SIG-M5 (cell line): ENCODE measurements around the gene SERPINA4.

Experiments
- DNase-seq: peaks from one replicate; lab custom pipeline; 2025; lab: John Stamatoyannopoulos, UW

Gene SERPINA4, protein sequence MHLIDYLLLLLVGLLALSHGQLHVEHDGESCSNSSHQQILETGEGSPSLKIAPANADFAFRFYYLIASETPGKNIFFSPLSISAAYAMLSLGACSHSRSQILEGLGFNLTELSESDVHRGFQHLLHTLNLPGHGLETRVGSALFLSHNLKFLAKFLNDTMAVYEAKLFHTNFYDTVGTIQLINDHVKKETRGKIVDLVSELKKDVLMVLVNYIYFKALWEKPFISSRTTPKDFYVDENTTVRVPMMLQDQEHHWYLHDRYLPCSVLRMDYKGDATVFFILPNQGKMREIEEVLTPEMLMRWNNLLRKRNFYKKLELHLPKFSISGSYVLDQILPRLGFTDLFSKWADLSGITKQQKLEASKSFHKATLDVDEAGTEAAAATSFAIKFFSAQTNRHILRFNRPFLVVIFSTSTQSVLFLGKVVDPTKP

DNA sequence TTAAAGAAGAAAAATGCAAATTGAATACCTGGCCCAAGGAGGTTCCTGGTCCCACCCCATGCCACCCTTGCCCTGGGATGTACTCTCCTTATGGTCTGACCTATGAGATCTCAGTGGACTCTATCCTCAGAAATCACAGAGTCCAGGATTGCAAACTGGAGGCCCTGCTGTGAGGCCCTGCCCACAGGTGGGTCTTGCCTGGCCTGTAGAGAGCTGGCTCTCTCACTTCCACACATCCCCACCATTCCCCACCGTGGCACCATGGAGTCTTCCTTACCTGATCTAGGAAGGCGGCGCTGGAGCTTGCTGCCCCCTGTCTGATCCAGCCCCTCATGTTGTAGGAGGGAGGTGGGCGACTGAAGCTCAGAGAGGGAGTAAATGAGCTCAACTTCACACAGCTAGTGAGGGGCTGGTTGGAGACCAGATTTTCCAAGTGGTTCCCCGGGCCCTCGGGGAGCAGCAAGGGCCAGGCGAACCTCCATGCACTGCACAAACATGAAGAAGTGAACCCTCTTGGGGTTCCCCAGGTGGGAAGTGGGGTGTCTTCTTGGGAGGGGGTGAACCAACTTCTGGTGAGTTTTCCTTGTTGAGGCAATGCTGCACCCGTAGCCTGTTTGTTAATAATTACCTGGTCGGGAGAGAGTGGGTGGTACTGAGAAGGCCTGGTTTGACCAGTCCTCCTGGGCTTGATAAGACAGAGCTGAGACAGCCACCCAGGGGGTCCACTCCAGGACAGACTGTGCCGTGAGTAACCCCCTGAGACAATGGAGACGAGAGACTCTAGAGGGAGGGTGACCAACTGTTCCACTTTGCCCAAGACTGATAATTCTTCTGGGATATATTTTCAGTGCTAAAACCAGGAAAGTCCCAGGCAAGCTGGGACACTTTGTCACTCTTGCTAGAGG lies at the start of gene SERPINA4:
Gene SERPINA4, plus strand, starts transcription at position 692 of the 905 bp plus-strand sequence. CDS start 2,041 bp downstream, outside the sequence.
- no peak for DNase-seq

DNA sequence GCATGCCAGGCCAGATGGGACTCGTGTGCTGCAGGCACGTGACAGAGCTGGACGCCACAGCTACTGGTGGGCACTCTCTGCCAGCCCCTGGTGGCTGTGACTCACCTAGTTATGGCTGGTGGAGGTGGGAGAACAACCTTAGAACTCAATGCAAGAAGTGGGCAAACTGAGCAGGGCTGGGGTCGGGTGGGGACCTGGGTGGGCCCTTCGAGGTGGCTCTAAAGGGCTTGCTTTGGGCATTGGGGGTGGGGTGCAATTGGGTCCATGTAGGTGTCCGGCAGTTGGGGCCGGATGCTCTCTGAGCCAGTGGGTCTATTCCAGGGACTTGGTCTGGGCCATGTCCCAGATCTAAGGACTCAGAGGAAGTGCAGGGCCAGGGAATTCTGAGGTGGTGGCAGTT lies 46.9 kb upstream of the SERPINA4 start:
- DNase-seq = no peak

DNA sequence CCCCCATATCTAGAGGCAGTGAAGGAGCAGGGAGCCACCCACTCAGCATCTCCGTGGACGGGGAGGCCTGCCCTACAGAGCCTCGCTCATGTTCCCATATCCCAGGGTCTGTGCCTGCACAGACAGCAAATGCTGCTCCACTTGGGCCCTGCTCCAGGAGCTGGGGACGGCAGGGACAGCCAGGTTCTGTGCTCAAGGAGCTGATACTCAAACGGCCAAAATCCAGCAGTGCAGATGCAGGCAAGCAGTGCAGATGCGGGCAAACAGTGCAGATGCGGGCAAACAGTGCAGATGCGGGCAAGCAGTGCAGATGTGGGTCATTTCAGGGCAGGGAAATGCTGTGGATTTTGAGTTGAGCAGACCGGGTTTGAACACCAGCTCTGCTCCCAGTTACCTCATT lies 45.8 kb upstream of the SERPINA4 start:
- no peak for DNase-seq

DNA sequence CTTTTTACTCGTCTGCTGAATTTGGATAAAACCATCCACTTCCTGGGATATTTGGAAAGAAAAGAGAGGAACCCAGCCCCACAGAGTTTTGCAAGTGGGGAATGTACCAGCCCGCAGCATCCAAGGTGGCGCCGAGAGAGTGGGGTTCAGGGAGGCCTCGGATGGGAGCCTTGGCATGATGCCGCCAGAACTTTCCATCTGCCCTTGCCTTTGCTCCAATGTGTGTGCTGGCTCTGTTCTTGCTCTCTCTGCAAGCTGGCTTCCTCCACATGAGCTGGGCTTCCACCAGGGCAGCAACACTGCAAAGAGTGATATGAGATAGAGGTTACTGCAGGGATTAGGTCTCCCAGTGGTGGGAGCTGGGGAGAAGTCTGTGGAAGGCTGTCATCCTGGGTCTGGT lies 45.4 kb upstream of the SERPINA4 start:
- no peak for DNase-seq

DNA sequence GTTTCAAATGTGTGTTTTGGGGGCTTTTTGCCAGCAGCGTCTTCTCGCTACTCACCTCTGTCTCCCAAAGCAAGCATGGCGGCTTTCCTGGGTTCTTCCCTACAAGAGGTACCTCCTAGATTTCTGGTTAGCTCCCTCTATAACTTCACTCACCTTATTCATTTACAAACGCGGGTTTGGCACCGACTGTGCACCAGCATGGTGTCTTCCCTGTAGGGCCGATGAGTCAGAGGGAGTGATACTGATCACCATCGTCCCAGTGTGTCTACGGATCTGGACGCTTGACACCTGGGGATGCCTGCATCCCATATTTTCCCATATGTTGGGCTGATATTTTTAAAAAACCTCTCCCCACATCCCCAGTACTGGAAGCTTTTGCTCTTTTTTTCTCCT lies 44.0 kb upstream of the SERPINA4 start:
- DNase-seq = no peak

DNA sequence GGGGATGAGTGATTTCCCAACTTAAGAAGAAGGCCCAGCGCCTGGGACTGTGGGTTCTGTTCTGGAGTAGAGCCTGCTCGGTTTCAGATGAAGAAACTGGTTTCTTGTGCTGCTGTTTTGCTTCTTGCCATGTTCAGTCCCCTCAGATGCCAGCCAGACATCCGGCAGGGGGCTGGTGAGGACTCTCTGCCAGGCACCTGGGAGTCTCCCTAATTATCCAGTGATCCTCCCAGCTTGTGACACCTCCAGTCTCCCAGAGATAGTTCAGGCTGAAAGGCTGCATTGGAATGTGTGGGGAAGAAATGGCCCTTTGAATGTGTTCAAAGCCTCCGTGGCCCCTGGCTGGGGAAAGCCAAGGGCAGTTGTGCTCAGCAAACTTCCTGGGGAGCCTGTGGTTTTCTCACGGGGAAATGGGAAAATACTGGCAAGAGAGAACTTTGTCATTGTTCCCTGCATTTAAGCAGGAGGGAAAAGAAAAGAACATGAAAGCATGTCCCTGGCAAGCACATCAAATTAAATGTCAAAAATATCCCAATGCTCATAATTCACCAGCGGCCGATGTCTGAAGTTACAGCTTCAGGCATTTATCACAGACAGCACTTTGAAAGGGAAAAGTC lies 43.5 kb upstream of the SERPINA4 start:
- DNase-seq = no peak

DNA sequence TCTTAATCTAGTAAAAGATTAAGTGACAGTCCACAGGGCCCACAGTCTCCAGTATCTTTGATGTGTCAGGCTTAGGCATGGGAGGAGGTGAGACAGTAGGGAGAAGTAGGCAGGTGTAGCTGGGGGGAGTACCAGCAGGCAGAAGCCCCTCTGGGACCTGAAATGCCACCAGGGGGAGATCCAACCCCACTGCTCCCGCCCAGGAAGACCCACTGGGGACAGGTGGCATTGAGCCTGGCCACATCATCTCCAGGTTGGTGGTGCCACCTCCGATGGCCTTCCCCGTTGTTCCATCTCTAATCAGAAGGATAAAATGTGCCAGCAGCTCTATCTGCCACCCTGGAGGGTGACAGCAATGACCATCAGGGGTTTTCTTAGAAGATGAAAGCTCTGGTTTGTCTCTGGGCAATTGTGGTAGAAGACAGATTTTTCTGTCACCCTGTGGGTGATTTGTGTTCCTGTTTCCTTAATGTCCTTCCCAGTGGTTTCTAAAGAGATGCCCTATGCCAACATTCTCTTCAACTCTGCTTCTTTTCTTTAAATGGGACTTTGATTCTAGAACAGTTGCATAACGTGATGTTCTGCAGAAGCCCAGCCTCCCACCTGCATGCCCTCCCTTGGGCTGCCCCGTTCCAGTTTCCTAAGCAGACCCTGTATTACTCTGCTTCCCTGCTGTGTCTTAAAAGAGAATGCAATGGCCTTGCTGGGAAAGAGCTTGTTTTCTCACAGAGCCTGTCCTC lies 39.7 kb upstream of the SERPINA4 start:
- no peak for DNase-seq

DNA sequence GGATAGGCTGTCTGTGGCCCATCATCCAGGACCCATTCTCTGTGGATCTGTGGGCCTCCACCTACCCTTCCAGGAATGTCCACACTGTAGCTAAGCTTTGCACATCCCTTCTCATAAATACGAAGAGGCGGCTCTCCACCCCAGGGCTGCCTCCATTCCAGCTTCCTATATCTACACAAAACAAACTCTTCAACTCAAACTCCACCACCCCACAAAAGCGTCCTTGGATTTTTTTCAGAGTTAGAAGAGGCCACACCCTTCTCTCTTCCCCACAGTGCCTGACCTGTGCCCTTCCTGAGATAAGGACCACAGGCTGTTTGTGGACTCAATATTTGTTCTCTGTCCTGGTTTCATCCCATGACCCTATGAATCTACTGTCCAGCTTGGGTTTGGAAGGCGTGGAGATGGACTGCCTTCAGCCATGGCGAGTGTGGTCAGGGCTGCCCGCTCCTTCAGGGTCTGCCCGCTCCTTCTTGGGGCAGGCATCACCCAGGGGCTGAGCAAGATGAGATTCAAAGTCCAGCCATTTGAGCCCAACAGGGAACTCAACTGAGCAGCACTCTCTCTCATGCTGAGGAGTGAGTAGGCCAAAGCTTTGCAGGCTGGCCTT lies 39.0 kb upstream of the SERPINA4 start:
- DNase-seq = no peak

DNA sequence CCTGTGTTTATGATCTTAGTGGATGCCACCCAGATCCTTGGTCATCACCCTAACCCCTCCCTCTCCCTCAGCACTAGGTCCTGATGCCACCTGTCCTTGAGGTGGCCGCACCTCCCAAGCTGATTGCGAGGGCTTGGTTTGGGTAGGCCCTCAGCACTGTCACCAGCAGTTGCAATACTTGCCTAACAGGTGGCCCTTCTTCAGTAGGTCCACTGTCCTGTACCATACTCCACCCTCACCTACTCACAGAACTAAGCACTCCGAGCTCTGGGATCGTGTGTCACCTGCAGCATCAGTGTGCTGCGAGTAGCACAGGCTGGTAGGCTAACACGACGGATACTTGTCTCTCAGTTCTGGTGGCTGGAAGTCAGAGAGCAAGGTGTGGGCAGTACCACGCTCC lies 38.0 kb upstream of the SERPINA4 start:
- no peak for DNase-seq

DNA sequence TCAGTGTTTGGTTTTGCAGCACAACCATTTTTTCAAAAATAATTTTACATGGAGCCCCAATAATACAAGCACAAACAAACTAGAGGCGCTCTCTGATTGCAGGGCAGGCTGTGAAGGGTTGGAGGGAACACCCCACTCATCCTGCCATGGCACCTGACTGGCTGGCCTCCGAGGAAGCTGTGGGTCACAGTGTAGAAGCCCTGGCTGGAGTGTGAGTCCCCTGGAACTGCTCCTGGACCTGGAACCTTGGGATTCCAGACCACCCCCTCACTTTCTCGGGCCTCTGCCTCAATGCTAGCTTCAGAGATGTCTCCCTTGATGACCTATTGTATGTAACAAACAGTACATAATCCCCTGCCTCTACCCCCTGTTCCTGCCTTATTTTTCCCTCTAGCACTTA lies 37.1 kb upstream of the SERPINA4 start:
- DNase-seq = no peak

DNA sequence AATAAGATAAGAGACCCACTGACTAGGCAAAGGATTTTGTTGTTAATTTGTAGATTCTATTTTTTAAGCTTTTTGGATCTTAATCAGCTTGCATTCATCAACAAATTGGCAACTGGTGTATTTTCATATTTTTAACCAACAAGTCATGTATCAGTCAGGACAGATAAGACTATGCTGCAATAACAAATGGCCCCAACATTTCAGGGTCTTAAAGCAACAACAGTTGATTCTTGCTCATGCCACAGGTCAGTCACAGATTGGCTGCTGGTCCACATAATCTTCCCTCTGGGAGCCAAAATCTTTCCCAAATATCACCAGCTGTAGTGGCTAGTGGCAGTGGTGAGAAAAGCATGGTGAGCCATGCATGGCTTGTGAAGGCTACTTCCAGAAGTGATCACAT lies 30.1 kb upstream of the SERPINA4 start:
- no peak for DNase-seq

DNA sequence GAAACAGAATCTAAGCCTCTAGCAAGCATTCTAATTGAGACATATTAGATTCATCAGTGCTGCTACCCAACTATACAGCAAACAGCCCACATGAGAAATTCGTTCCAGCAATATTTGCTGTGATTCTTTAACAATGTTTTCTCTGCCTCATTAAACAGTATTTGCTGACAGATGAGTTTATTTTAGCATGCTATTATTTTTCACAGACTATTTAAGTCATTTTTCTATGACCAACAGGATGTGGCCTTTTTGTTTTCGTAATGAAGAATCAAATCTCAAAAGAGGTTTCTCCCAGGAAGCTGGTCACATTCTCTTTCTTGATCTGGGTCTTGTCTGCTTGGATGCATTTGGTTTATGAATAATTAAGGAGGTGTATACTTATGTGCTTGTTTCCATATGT lies 28.8 kb upstream of the SERPINA4 start:
- no peak for DNase-seq

DNA sequence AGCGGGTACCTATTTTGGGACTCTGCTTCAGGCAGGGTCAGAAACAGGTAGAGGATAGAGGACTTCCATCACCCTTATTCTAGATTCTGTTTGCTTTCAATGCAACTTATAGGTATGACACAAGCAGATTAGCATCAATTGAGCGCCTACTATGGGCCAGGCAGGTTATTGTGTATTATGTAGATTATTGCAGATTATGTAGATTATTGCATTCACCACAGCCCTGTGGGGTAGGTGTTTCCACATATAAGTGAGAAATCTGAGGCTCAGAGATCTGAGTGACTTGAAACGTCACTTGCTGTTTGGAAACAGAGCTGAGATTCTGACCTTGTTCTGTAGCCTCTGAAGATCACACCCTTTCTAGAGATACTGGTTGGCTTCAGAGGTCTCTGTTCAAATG lies 25.7 kb upstream of the SERPINA4 start:
- no peak for DNase-seq

DNA sequence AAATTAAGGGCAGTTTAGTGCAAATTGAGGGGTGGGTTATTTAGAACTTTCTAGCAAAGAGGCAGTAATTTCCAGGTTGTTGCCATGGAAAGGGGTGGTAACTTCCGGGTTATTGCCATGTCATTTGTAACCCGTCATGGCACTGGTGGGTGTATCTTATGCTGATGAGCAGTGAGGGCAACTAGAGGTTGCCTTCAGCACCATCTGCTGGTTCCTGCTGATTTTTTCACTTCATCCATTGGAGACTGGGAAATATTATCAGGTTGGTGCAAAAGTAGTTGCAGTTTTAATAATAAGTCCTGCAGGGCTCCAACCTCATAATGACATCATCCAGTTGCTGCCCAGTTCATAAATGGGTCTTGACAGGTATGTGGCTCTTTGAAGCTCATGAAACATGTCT lies 24.4 kb upstream of the SERPINA4 start:
- no peak for DNase-seq

DNA sequence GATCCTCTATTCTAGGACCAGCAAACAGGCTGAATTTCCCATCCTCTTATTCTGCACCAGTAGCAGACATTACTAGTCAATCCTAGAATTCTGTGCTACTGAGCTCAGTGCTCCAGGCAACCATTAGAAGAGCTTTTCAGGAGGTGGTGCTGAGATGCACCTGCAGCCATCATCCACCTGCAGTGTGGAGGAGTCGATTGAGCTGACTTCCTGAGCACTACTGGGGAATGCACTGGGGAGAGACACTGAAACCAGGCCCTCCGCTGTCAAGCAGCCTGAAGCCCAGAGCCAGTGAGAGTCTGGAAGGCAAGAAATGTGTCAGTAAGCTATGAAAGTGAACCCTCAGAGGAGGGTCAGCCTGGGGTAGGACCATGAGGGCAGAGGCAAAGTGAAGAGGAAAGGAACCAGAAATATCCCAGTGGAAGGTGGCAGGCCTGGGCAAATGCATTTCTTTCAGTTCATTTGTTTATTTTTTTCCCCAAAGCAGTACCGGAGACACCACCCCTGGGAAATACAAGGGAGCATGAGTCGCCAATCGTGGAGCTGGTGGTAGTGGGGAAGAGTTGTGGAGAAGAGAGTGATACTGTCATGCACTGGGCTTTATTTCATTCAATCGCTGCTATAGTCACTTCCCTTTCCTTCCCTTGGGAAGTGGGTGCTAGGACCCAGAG lies 23.0 kb upstream of the SERPINA4 start:
- no peak for DNase-seq

DNA sequence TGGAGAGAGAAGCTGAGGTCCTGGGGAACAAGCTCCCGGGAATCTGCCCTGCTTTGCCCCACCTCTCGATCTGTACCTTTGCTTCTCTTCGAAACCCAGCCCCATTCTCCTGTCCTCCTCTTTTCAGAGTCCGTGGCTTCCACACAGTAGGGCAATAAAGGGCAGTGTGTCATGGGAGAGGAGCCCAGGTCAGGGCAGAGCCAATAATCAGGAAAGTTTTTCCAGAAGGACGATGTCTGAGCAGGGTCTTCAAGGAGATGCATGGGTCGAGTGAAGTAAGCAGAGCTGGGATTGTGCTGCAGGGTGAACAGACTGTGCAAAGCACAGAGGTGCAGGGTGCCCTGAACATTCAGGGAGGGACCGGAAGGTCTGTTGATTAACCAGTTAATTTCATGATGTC lies 22.1 kb upstream of the SERPINA4 start:
- no peak for DNase-seq

DNA sequence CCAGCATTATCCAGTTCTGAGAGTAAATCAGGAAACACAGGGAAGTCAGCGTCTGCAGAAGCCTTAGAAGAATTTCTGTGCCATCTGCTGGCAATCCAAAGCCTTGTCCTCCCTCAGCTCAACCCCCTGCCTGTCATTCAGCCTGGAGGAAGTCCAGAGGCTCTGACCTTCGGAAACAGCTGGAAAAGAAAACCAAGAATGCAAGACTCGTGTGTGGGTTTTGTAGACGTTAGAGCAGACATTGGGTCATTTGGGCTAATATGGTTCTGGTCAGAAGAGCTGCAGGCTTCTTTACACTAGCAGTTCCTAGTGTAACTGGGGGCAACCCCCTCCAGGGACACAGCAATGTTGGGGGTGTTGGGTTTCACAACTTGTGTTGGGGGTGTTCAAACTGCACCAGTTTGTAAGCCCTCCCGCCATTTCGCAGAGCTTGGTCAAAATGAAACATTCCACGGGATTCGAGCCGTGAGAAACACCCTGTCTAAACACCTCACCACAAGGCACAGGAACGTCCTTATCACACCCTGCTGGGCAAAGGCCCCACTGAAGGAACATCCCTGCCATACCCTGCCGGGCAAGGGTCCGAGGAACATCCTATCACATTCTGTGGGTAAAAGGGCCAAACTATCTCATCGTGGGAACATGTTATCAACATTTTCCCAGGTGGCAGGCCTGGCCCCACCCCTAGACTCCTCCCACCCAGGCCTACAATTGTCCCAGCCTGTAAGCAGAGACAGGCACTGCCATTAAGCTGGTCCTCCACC lies 21.0 kb upstream of the SERPINA4 start:
- DNase-seq = no peak

DNA sequence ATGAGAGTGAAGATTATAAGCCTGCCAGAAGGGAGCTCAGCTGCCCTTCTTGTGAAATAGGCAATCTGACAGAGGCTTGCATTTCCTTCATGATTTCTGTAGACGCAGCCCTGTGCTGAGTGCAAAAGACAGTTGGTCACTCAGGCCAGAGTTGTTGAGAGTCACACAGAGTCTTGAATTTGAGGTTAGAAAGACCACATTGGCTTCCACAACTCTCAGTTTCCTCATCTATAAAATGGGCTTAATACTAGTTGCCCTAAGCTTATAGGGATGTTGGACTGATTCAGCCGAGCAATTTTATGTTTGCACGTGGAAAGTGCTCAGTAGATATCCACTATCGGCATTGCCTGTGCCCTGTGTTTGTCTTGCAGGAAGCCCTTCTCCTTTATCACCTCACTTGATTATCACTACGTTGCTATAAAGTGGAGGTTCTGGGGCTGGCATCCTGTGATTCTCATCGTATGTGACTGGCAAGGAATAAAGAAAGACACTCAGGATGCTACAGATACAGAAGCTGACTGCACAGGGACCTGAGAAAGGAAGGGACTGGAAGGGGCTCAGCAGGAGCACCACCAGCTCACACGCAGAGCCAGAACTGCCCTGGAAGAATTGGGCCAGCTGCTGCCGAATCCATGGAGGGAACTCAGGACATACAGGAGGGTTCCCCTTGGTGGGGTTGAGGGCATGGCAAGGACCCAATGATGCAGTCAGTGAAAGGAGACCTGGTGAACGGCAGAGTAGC lies 19.8 kb upstream of the SERPINA4 start:
- no peak for DNase-seq

DNA sequence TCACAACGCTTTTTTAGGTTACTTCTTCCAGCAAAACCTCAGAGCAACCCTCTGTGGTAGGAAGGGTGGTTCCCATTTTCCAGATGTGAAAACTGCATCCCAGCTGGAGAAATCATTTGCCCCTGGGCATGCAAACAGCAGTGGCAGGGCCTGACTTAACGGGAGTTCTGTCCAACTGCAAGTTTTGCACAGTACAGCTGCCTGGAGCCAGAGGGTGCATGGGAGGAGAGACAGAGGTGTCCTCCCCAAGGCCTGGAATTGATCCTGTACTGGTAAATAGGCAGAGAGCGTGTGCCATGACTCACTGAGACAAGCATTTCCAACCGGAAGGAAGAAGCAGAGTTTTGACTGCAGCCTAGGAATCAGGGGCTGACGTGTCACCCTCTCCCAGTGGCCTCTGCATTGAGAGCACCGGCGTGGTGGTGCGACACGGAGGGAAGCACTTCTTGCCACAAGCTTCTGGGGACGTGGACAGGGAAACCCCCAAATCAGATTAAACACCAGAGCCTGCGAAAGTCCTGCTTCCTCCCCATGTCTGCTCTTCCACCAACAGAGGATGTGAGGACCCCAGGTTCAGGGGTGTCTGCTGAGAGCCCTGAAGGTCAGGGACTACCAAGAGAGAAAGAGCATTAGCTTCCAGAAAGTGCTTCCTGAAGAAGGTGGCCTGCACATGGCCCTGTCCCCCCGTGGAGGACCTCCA lies 19.0 kb upstream of the SERPINA4 start:
- DNase-seq = no peak
